GM12865 (cell line): ENCODE results near the gene PSENEN.
A peak's percentile ranks its signal among the peaks of the same experiment; 100 is the strongest.

Source experiments
- DNase-seq: peaks from one replicate; pipeline ENCODE4 v3.0.0; 2010; ENCODE audit warnings: low read depth
- H3K4me3 ChIP-seq: 2 replicates; pipeline ENCODE4 v1.5.1; 2011; ENCODE audit warnings: mild to moderate bottlenecking, low read depth, low read length, control low read depth
- CTCF ChIP-seq: IDR thresholded peaks from 2 replicates; pipeline ENCODE4 v1.5.1; 2011; ENCODE audit warnings: low read length, control low read depth, low read depth, inconsistent platforms; ENCODE audit not compliant: insufficient read depth; ENCODE audit errors: missing control alignments

The PSENEN gene

GRCh38 chr19:35715355-35715809 lies 30.1 kb upstream of the PSENEN start:
- no peak for DNase-seq
- TF ChIP-seq CTCF: no peak
- peak overlapping the region; percentile 90 for H3K4me3 ChIP-seq

- H3K4me3 ChIP-seq: peak overlapping the region; percentile 90
These were observed 29.3 kb upstream of the PSENEN start for GRCh38 chr19:35715981-35716800.

GRCh38 chr19:35716801-35717664 lies 28.4 kb upstream of the PSENEN start:
- peak; percentile 89 for DNase-seq
- peak overlapping the region; percentile 90 for H3K4me3 ChIP-seq
- TF ChIP-seq CTCF: peak; percentile 72

More at GRCh38 chr19:35715981-35716800, 29.3 kb upstream of the PSENEN start:
- DNase-seq: no peak
- no peak for TF ChIP-seq CTCF

GRCh38 chr19:35717665-35718344 lies 27.6 kb upstream of the PSENEN start, which contains the start of gene KMT2B:
TSS of gene KMT2B (plus strand) at chr19:35718003. CDS start at chr19:35718019, 16 bp downstream.
- peak within 1 kb of the TSS; percentile 90 for H3K4me3 ChIP-seq
- DNase-seq: peak; percentile 98
- TF ChIP-seq CTCF: no peak

GRCh38 chr19:35718345-35719041 lies 27.0 kb upstream of the PSENEN start:
- peak overlapping the region; percentile 85 for H3K4me3 ChIP-seq
- TF ChIP-seq CTCF: no peak
- DNase-seq: peak; percentile 65
